Measurements from ENCODE around the gene MPL.

The MPL gene

DNA sequence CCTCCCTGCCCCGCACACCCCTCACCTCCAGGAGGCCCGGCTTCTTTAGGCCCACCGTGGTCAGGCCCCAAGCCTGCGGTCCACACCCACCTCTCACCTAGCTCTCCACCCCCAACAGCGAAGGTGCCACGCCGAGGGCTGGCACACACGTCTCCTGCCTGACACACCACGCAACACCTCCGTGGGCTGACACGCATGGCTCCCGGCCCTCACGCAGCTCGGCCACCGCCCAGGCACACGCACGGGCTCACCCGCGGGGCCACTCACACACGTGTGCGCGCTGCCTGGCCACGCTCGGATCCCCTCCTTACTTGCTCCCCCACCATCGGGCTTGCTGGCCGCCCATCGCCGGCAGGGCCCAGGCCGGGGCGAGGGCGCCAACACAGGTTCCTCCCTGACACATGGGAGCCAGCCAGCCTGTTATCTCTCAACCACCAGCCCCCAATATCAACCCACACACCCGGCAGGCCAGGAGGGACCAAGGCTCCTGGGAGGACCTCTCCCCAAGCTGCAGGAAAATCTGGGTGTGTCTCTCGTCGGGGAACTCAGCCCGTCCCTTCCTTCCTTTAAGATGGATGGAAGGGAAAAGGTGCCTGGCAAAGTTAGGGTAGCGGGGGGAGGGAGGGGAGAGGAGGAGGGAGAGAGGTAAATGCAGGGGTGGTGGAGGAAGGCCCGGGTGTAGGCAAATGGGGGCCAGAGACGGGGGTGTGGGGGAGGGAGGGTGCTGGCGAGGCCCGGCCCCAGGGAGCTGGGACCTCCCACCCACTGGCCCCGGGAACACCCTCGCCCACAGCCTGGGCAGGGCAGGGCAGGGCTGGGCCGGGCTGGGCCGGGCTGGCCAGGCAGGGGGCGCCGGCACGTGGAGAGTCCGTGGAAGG, 29.6 kb downstream of the MPL start:
- no peak for TF ChIP-seq FOXP2 (optimal IDR thresholded peaks at IDR 0.05; ENCODE audit: borderline replicate concordance, extremely low read depth, extremely low read length, insufficient read depth)
- no peak for TF ChIP-seq SIN3A (IDR thresholded peaks at IDR 0.05; ENCODE audit: borderline replicate concordance, insufficient read depth, low read length)
- TF ChIP-seq TAF1 (IDR thresholded peaks at IDR 0.05; ENCODE audit: borderline replicate concordance, insufficient read depth, low read length): no peak
- no peak for TF ChIP-seq POLR2AphosphoS5 (IDR thresholded peaks at IDR 0.05; ENCODE audit: low read depth, low read length)
- TF ChIP-seq, protein P1, sequence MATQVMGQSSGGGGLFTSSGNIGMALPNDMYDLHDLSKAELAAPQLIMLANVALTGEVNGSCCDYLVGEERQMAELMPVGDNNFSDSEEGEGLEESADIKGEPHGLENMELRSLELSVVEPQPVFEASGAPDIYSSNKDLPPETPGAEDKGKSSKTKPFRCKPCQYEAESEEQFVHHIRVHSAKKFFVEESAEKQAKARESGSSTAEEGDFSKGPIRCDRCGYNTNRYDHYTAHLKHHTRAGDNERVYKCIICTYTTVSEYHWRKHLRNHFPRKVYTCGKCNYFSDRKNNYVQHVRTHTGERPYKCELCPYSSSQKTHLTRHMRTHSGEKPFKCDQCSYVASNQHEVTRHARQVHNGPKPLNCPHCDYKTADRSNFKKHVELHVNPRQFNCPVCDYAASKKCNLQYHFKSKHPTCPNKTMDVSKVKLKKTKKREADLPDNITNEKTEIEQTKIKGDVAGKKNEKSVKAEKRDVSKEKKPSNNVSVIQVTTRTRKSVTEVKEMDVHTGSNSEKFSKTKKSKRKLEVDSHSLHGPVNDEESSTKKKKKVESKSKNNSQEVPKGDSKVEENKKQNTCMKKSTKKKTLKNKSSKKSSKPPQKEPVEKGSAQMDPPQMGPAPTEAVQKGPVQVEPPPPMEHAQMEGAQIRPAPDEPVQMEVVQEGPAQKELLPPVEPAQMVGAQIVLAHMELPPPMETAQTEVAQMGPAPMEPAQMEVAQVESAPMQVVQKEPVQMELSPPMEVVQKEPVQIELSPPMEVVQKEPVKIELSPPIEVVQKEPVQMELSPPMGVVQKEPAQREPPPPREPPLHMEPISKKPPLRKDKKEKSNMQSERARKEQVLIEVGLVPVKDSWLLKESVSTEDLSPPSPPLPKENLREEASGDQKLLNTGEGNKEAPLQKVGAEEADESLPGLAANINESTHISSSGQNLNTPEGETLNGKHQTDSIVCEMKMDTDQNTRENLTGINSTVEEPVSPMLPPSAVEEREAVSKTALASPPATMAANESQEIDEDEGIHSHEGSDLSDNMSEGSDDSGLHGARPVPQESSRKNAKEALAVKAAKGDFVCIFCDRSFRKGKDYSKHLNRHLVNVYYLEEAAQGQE (IDR thresholded peaks at IDR 0.05; ENCODE audit: insufficient read depth in 1 of 2, low read depth in 2 of 2, low read length in 2 of 2): no peak

DNA sequence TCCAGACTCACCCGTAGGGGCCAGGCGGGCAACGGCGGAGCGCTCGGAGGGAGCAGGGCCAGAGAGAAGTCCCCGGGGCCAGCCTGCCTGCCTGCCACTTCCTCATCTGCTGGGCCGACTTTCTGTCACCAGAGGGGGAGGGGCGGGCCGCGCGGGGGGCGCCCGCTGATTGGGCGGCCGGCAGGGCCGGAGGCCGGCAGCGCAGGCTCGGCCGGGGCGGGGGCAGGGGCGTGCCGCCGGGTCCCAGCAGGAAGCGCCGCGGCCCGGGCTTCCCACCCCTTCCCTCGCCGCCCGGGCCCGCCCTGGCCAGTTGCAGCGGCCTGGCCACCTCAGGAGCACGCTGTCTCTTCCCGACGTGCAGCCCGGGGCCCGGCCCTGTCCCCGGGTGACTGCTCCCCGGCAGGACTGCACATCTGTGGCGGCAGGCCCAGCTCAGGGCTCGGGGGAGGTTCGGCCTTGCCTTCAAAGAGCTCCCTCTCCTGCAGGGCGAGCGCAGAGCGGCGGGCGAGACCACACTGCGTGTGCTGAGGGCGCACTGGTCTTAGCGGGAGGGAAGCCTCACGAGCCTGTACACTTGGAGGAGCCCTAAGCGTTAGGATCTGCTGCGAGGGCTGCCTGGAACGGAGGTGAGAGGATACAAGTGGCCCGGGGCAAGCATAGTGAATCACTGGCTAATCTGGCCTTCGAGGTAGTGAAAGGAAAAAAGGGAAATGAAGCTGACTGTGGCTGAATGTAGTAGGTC, 30.5 kb downstream of the MPL start, which contains the start of gene ELOVL1:
ELOVL1 (minus strand) TSS at position 108 of the 742 bp plus-strand sequence. CDS start 2,402 bp downstream, outside the sequence.
- peak; percentile 96 for TF ChIP-seq POLR2AphosphoS5 (IDR thresholded peaks at IDR 0.05; ENCODE audit: low read depth, low read length)
- peak; percentile 17 for TF ChIP-seq FOXP2 (optimal IDR thresholded peaks at IDR 0.05; ENCODE audit: borderline replicate concordance, extremely low read depth, extremely low read length, insufficient read depth)
- TF ChIP-seq, protein P1 (IDR thresholded peaks at IDR 0.05; ENCODE audit: insufficient read depth in 1 of 2, low read depth in 2 of 2, low read length in 2 of 2): 0 out of 4 replicates have a peak, but pooled peaks have one; percentile 10 to 44
- peak; percentile 39; the same call in 1 of the 2 replicates for TF ChIP-seq SIN3A (IDR thresholded peaks at IDR 0.05; ENCODE audit: borderline replicate concordance, insufficient read depth, low read length)
- TF ChIP-seq TAF1 (IDR thresholded peaks at IDR 0.05; ENCODE audit: borderline replicate concordance, insufficient read depth, low read length): peak; percentile 78

DNA sequence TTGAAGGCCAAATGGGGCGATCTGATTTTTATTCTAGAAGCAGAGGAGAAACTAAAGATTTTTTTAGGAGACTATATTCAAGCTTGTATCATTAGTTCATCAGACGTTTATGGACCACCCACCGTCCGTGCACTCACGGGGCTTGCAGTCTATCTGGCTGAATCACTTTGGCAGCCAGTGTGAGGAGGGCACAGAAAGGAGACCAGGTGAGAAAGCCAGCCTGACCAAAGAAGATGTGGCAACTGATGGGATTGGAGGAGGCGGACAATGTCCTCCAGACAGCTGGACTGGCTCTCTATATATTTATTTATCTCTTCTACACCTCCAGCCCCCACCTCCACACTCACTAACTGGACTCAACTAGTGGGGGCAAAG, 31.0 kb downstream of the MPL start:
- no peak for TF ChIP-seq POLR2AphosphoS5 (IDR thresholded peaks at IDR 0.05; ENCODE audit: low read depth, low read length)
- TF ChIP-seq SIN3A (IDR thresholded peaks at IDR 0.05; ENCODE audit: borderline replicate concordance, insufficient read depth, low read length): no peak
- TF ChIP-seq FOXP2 (optimal IDR thresholded peaks at IDR 0.05; ENCODE audit: borderline replicate concordance, extremely low read depth, extremely low read length, insufficient read depth): no peak
- no peak for TF ChIP-seq TAF1 (IDR thresholded peaks at IDR 0.05; ENCODE audit: borderline replicate concordance, insufficient read depth, low read length)

DNA sequence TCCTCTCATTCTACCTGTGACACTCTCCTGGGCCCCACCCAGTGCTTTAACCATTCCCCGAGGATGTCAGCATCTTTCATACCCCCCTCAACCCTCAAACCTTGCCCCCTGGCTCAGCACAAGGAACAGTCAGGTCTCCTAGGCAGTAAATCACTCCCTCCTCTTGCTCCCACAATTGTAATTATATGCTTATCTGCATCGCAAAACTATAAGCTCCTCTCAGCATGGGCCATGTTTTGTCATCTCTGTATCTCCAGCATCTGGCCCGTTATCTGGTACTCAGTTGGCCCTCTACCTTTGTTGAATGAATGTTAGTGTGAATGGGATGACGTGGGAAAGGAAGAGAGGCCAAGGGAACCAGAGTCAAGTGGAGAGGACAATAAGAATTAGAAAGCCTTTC, 32.9 kb downstream of the MPL start:
- TF ChIP-seq POLR2AphosphoS5 (IDR thresholded peaks at IDR 0.05; ENCODE audit: low read depth, low read length) (no peak), SIN3A (IDR thresholded peaks at IDR 0.05; ENCODE audit: borderline replicate concordance, insufficient read depth, low read length) (no peak), TAF1 (IDR thresholded peaks at IDR 0.05; ENCODE audit: borderline replicate concordance, insufficient read depth, low read length) (no peak), FOXP2 (optimal IDR thresholded peaks at IDR 0.05; ENCODE audit: borderline replicate concordance, extremely low read depth, extremely low read length, insufficient read depth) (no peak)
- TF ChIP-seq, protein P1 (IDR thresholded peaks at IDR 0.05; ENCODE audit: insufficient read depth in 1 of 2, low read depth in 2 of 2, low read length in 2 of 2): no peak

DNA sequence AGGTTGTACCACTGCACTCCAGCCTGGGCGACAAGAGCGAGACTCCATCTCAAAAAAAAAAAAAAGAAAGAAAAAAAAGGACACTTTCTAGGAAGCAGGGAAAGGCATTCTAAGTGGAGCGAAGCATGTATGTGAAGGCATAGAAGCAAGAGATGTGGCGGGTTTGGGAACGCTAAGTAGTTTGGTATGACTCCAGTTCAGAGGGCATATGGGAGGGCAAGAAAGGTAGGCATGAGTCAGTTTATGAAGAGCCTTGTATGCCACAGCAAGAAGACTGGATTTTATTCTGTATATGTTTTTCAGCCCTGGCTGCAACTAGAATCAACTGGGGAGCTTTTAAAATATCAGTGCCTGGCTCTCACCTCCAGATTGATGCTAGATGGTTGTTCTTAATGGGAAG, 34.6 kb downstream of the MPL start:
- TF ChIP-seq, protein P1 (IDR thresholded peaks at IDR 0.05; ENCODE audit: insufficient read depth in 1 of 2, low read depth in 2 of 2, low read length in 2 of 2): no peak
- TF ChIP-seq FOXP2 (optimal IDR thresholded peaks at IDR 0.05; ENCODE audit: borderline replicate concordance, extremely low read depth, extremely low read length, insufficient read depth): no peak
- TF ChIP-seq POLR2AphosphoS5 (IDR thresholded peaks at IDR 0.05; ENCODE audit: low read depth, low read length): no peak
- no peak for TF ChIP-seq SIN3A (IDR thresholded peaks at IDR 0.05; ENCODE audit: borderline replicate concordance, insufficient read depth, low read length)
- no peak for TF ChIP-seq TAF1 (IDR thresholded peaks at IDR 0.05; ENCODE audit: borderline replicate concordance, insufficient read depth, low read length)
